Activated CD4-positive, alpha-beta T cell treated with anti-CD3 and anti-CD28 coated beads, Interleukin-2, amount 50 U/mL, for 16 hours (primary cell): ENCODE data around the gene TACO1.

ENCODE experiments used
- DNase-seq: peaks from one replicate; pipeline ENCODE4 v3.0.0-alpha.2; 2020

The TACO1 gene

GRCh38 chr17:63601439-63602371 is 1.0 kb downstream of the TACO1 start:
- DNase-seq, result no peak

GRCh38 chr17:63609816-63610573 is 9.3 kb downstream of the TACO1 start:
- DNase-seq, result peak; percentile 62

GRCh38 chr17:63610854-63611253 is 10.2 kb downstream of the TACO1 start:
- DNase-seq, result no peak

GRCh38 chr17:63611354-63611753 is 10.7 kb downstream of the TACO1 start:
- DNase-seq, result peak; percentile 79

GRCh38 chr17:63613663-63614062 is 13.0 kb downstream of the TACO1 start:
- no peak for DNase-seq

- DNase-seq, result no peak
These were observed 20.6 kb downstream of the TACO1 start for GRCh38 chr17:63621229-63621683.

GRCh38 chr17:63621684-63622573 is 21.2 kb downstream of the TACO1 start, which contains the start of gene MAP3K3:
MAP3K3 (plus strand) TSS chr17:63622417; CDS start chr17:63622760, 343 bp downstream.
- peak; percentile 100 for DNase-seq

- DNase-seq, result peak; percentile 54
These were observed 22.1 kb downstream of the TACO1 start for GRCh38 chr17:63622574-63623390.

GRCh38 chr17:63623786-63624530 is 23.3 kb downstream of the TACO1 start:
- no peak for DNase-seq

- DNase-seq, result no peak
These were observed 23.8 kb downstream of the TACO1 start for GRCh38 chr17:63624531-63624880.

- no peak for DNase-seq
These were observed 26.0 kb downstream of the TACO1 start for GRCh38 chr17:63626551-63627180.

GRCh38 chr17:63629627-63630026 is 28.9 kb downstream of the TACO1 start:
- no peak for DNase-seq

- no peak for DNase-seq
These were observed 30.4 kb downstream of the TACO1 start for GRCh38 chr17:63631062-63631461.

GRCh38 chr17:63631626-63632025 is 30.9 kb downstream of the TACO1 start:
- DNase-seq, result no peak

GRCh38 chr17:63633742-63634141 is 33.0 kb downstream of the TACO1 start:
- no peak for DNase-seq

GRCh38 chr17:63634163-63634562 is 33.5 kb downstream of the TACO1 start:
- DNase-seq, result no peak

GRCh38 chr17:63634816-63635215 is 34.1 kb downstream of the TACO1 start:
- DNase-seq, result no peak

GRCh38 chr17:63635290-63635689 is 34.6 kb downstream of the TACO1 start:
- DNase-seq, result no peak

GRCh38 chr17:63635787-63636186 is 35.1 kb downstream of the TACO1 start:
- no peak for DNase-seq

- DNase-seq, result no peak
These were observed 38.4 kb downstream of the TACO1 start for GRCh38 chr17:63639125-63639524.

GRCh38 chr17:63640038-63640437 is 39.3 kb downstream of the TACO1 start:
- DNase-seq, result no peak
